Fibroblast of villous mesenchyme (primary cell): ENCODE results near the gene MLH1. TPM values are rescaled to one million over a fixed set of nuclear protein-coding genes. Genes with fewer than 3 reads are reported as not detected.
"Not testable (repeated sequence)": the region's sequence is repeated elsewhere in the genome, so short reads cannot be mapped to it uniquely, and the experiment has no call there.

ENCODE experiments used
- DNase-seq: peaks from one replicate; pipeline ENCODE4 v3.0.0-alpha.2; 2010; ENCODE audit warnings: low read depth
- H3K4me3 ChIP-seq: 2 replicates; pipeline ENCODE4 v1.5.1; 2011; ENCODE audit warnings: low read depth, mild to moderate bottlenecking, low read length
- total RNA-seq: library from RNA; depleted of rRNA; stranded (reverse); fragments of >200 nt; gene quantifications from 2 replicates; pipeline ENCODE4 v1.2.3, GENCODE V29; 2012
- TF ChIP-seq, protein P1 (sequence below): IDR thresholded peaks from 2 replicates; pipeline ENCODE4 v1.5.1; 2012; ENCODE audit warnings: low read depth, mild to moderate bottlenecking, low read length; ENCODE audit not compliant: insufficient read depth

The MLH1 gene
- total RNA-seq, 1 donor, result 63.5 TPM

DNA sequence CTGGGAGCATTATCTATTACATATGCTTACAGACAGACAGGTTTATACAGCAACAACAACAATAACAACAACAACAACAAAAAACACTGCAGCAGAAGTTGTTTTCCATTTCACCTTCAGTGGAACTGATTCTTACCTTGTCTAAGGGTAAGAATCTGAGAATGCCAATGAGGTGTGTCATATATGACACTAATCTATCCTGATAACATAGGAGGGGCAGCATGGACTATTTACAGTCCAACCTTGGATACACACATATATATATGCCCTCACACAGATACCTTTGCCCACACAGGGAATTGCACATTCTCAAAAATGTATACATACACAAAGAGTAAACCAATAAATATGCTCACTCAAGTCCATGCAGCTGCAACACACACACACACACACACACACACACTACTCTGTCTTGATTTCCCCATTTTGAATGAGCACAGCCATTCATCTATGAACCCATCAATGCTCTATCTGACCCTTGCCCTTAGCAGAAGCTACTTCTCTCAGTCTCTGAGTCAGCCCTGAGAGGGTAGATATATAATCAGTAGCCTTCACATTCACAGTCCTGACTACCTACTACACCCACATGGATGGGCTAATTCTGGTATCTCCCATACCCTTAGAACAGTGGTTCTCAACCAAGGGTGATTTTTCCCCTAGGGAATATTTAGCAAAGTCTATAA lies 38.7 kb upstream of the MLH1 start:
- no peak overlapping the region for H3K4me3 ChIP-seq
- TF ChIP-seq, protein P1, sequence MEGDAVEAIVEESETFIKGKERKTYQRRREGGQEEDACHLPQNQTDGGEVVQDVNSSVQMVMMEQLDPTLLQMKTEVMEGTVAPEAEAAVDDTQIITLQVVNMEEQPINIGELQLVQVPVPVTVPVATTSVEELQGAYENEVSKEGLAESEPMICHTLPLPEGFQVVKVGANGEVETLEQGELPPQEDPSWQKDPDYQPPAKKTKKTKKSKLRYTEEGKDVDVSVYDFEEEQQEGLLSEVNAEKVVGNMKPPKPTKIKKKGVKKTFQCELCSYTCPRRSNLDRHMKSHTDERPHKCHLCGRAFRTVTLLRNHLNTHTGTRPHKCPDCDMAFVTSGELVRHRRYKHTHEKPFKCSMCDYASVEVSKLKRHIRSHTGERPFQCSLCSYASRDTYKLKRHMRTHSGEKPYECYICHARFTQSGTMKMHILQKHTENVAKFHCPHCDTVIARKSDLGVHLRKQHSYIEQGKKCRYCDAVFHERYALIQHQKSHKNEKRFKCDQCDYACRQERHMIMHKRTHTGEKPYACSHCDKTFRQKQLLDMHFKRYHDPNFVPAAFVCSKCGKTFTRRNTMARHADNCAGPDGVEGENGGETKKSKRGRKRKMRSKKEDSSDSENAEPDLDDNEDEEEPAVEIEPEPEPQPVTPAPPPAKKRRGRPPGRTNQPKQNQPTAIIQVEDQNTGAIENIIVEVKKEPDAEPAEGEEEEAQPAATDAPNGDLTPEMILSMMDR, result no peak

DNA sequence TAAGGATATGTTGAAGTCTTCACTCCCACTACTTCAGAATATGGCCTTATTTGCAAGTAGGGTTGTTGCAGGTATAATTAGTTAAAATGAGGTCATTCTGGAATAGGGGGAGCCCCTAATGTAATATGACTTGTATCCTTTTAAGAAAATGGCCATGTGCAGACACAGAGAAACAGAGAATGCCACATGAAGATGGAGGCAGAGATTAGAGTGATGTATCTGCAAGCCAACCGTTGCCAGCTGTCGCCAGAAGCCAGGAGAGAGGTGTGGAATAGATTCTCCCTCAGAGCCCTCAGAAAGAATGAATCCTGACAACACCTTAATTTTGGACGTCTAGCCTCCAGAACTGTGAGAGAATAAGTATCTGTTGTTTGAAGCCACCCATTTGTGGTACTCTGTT lies 37.2 kb upstream of the MLH1 start:
- no peak overlapping the region for H3K4me3 ChIP-seq
- DNase-seq, result no peak
- TF ChIP-seq, protein P1, result no peak

More for the DNA sequence above, 38.7 kb upstream of the MLH1 start:
- no peak for DNase-seq

DNA sequence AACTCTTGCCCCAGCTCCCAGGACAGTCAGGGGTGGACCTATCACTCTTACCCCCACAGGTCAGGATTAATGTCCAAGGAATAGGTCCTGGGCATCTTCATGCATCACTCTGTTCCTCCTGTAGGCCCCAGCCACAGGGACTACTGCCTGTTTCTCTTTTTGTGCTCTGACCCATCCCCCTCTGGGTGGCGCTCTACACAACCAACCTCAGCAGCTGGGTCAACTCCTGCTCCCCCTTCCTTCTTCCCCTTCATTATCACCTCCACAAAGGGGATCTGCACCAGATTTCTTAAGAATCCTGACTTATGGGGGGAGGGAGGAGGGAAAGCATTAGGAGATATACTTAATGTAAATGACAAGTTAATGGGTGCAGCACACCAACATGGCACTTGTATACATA lies 36.3 kb upstream of the MLH1 start:
- H3K4me3 ChIP-seq, result no peak overlapping the region
- TF ChIP-seq, protein P1, result no peak

DNA sequence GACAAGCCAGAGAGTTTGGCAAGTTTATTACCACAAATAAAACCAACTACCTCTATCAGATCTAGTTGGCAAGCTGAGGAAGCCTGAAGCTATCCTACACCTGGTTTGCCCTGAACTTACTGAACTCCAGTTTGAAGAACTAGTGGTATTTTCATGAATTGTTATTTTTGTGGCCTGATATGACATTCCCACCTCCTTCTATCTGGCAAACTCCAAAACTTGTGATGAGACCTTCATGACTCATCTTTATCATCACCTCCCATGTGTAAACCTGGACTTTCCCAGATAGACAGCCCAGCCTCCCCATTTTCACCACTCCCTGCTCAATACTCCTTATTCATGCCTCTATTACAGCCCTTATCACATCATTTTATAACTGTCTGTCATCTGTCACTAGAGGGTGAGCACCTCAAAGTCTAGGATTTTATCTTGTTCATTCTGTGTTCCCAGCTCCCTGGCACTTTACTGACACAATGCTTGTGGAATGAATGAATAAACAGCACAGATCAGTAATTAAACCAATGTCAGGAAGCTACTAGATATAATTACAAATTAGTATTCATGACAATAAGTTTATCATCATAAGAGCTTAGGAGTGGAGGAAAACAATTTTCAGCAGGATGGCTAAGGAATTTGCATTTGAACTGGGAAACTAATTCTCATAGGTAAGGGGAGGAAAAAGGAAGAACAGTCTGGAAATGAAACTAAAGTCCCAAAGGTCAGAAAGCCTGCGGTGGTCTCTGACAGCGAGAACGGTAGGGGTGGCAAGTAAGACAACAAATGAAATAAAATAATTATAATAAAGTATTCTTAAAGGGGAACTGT lies 35.2 kb upstream of the MLH1 start:
- H3K4me3 ChIP-seq, result peak overlapping the region; percentile 7
- TF ChIP-seq, protein P1, result no peak
- peak; percentile 77 for DNase-seq

More for the DNA sequence above, 36.3 kb upstream of the MLH1 start:
- DNase-seq, result no peak

DNA sequence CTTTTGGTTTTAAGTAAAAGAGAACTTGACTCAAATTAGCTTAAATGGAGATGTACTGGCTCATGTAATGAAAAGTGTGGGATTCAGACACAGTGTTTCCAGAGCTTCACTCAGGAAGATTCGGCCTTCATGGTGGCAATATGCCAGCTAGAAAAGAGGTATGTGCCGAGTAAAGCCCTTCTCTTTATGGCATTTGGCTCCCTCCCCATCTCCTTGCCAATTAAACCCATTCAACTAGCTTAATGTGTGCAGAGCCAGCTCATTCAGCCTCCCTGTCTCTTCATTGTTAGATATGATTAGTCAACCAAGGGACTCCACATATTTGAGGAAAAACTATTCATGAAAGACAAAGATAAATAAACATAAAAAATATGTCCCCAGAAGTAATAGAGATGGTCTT lies 33.5 kb upstream of the MLH1 start:
- no peak for DNase-seq
- no peak overlapping the region for H3K4me3 ChIP-seq
- TF ChIP-seq, protein P1, result no peak

DNA sequence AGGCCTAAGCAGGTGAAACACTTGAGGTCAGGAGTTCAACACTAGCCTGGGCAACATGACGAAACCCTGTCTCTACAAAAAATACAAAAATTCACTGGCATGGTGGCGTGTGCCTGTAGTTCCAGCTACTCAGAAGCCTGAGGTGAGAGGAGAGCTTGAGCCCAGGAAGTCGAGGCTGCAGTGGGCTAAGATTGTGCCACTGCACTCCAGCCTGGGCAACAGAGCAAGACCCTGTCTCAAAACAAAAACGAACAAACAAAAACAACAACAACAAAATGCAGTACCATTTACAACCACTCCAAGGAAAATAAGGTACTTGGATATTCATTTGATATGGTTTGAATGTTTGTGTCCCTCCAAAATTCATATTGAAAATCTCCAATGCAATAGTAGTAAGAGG lies 32.8 kb upstream of the MLH1 start:
- TF ChIP-seq, protein P1, result no peak
- no peak for DNase-seq
- no peak overlapping the region for H3K4me3 ChIP-seq

DNA sequence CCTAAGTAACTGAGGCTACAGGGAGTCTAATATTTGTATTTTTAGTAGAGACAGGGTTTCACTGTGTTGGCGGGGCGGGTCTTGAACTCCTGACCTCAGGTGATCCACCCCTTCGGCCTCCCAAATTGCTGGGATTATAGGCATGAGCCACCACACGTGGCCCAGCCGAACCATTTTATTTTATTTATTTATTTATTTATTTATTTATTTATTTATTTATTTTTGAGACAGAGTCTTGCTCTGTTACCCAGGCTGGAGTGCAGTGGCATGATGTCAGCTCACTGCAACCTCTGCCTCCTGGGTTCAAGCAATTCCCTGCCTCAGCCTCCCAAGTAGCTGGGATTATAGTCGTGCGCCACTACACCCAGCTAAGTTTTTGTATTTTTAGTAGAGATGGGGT lies 30.3 kb upstream of the MLH1 start:
- not testable (repeated sequence) for H3K4me3 ChIP-seq, DNase-seq
